Stimulated activated naive CD8-positive, alpha-beta T cell treated with anti-CD3 and anti-CD28 coated beads, Interleukin-15, amount 100 ng/mL, for 72 hours (primary cell): Measurements from ENCODE around the gene COX6A1.
"Not testable (repeated sequence)": the region's sequence is repeated elsewhere in the genome, so short reads cannot be mapped to it uniquely, and the experiment has no call there.

Experiments
- ATAC-seq: fragments of 150-1000 bp; cut with Tn5 transposase; 2 replicates; pipeline ENCODE4 v1.10.0; 2021; ENCODE audit warnings: mild to moderate bottlenecking, moderate library complexity
- DNase-seq, 2 donors: peaks; one replicate each; pipeline ENCODE4 v3.0.0; 2021 to 2022
- H3K27ac Mint-ChIP-seq, 2 donors: one replicate each; pipeline ENCODE4 v1.8.0; 2022; ENCODE audit warnings: mild to moderate bottlenecking in 2 of 2, mixed read lengths in 2 of 2, moderate library complexity in 2 of 2
- H3K27me3 Mint-ChIP-seq: one replicate; pipeline ENCODE4 v1.8.0; 2022; ENCODE audit warnings: mixed read lengths
- H3K4me1 Mint-ChIP-seq: one replicate; pipeline ENCODE4 v1.8.0; 2022; ENCODE audit warnings: mild to moderate bottlenecking, mixed read lengths
- H3K4me3 Mint-ChIP-seq, 2 donors: one replicate each; pipeline ENCODE4 v1.8.0; 2022; ENCODE audit warnings: mild to moderate bottlenecking in 2 of 2, mixed read lengths in 2 of 2, moderate library complexity in 1 of 2
- H3K9me3 Mint-ChIP-seq, 2 donors: one replicate each; pipeline ENCODE4 v1.8.0; 2022; ENCODE audit warnings: mixed read lengths in 2 of 2

The COX6A1 gene

DNA sequence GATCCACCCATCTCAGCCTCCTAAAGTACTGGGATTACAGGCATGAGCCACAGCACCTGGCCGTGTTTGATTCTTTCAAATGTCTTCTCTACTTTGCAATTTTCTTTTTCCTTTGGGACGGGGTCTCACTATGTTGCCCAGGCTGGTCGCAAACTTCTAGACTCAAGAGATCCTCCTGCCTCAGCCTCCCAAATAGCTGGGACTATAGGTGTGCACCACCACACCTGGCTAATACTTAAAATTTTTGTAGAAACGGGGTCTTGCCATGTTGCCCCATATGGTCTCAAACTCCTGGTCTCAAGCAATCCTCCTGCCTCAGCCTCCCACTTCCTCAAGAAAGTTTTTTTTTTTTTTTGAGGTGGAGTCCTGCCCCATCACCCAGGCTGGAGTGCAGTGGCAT lies 10.1 kb downstream of the COX6A1 start:
- Mint-ChIP-seq H3K4me3 (peak overlapping the region; percentile 97), H3K27me3 (no peaks in the 10 kb centered on the region), H3K4me1 (peaks cover 46% of the 10 kb centered on the region), H3K9me3 (no peaks in the 10 kb centered on the region), H3K27ac (no peak overlapping the region)
- ATAC-seq (no peak), DNase-seq (no peak)

- not testable (repeated sequence) for H3K4me3 Mint-ChIP-seq, ATAC-seq, H3K9me3 Mint-ChIP-seq, H3K27ac Mint-ChIP-seq, DNase-seq, H3K27me3 Mint-ChIP-seq
- peaks cover 20% of the 10 kb centered on the region for H3K4me1 Mint-ChIP-seq
Measured at GRCh38 chr12:120452524-120452923, 14.6 kb downstream of the COX6A1 start.

- DNase-seq = no peak
- H3K27ac Mint-ChIP-seq = peak overlapping the region in 1 of 2 donors; percentile 57
- H3K9me3 Mint-ChIP-seq = no peaks in the 10 kb centered on the region
- H3K4me1 Mint-ChIP-seq = peaks cover 13% of the 10 kb centered on the region
- ATAC-seq = no peak
- no peaks in the 10 kb centered on the region for H3K27me3 Mint-ChIP-seq
- no peak overlapping the region for H3K4me3 Mint-ChIP-seq
Measured at GRCh38 chr12:120453060-120453750, 15.3 kb downstream of the COX6A1 start.

- peak in 1 of 2 donors; percentile 16 for DNase-seq
- peak; percentile 92 for ATAC-seq
- H3K4me3 Mint-ChIP-seq = no peak overlapping the region
- H3K27me3 Mint-ChIP-seq = no peaks in the 10 kb centered on the region
- H3K9me3 Mint-ChIP-seq = no peaks in the 10 kb centered on the region
- peaks cover 7% of the 10 kb centered on the region for H3K4me1 Mint-ChIP-seq
- H3K27ac Mint-ChIP-seq = no peak overlapping the region
Measured at GRCh38 chr12:120453977-120454376, 16.1 kb downstream of the COX6A1 start.

DNA sequence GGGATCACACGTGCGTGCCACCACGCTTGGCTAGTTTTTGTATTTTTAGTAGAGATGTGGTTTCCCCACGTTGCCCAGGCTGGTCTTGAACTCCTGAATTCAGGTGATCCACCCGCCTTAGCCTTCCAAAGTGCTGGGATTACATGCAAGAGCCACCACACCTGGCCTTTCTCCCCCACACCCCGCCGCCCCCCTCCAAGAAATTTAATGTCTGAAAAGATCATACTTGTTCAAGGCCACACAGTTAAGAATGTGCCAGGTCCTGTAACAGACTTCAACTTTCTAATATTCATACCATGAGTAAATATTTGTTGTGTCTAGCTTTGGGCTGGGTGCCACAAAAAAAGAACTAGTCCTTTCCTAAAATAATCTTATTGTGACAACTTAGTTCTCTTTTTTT lies 17.4 kb downstream of the COX6A1 start:
- ATAC-seq = no peak
- H3K27ac Mint-ChIP-seq = no peak overlapping the region
- no peaks in the 10 kb centered on the region for H3K27me3 Mint-ChIP-seq
- H3K4me3 Mint-ChIP-seq = no peak overlapping the region
- no peak for DNase-seq
- H3K9me3 Mint-ChIP-seq = no peaks in the 10 kb centered on the region
- no peaks in the 10 kb centered on the region for H3K4me1 Mint-ChIP-seq

DNA sequence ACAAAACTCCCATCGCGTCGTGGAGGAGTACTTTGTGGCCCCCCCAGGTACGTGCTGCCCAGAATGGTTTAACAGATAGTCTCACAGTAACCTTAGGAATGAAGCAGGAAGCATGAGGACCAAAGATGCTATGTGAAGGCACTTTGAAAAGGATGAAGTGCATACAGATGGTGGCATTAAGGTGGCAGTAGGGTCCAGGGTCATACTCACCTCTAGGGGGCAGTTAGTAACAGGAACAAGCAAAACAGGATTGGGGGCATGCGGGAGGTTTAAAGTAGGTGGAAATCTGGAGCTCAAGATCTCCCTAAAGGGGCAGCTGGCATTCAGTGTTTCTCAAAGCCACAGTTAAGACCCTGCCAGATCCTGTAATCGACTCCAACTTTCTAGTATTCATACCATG lies 19.2 kb downstream of the COX6A1 start:
- ATAC-seq = peak; percentile 56
- H3K4me1 Mint-ChIP-seq = no peaks in the 10 kb centered on the region
- no peaks in the 10 kb centered on the region for H3K27me3 Mint-ChIP-seq
- H3K27ac Mint-ChIP-seq = peak overlapping the region in 1 of 2 donors; percentile 12
- no peak overlapping the region for H3K4me3 Mint-ChIP-seq
- H3K9me3 Mint-ChIP-seq = no peaks in the 10 kb centered on the region
- DNase-seq = no peak

DNA sequence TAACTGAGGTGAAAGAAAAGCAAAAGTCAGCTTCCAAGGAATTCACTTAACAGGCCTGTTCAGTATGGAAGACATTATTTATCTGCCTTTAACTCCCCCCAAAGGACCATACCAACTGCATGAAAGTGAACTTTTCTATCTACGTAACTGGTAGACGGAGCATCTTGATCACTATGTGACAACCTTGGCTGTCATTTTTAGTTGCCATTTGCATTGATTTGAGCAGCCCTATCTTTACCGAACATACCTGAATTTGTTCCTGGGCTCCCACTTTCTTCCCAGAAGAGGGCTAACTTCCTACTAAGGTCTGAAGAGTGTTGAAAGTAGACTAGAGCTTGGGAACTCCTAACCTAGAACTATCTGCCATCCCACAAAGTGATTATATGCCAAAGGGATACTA lies 22.2 kb downstream of the COX6A1 start:
- H3K4me1 Mint-ChIP-seq = peaks cover 6% of the 10 kb centered on the region
- H3K27me3 Mint-ChIP-seq = no peaks in the 10 kb centered on the region
- ATAC-seq (no peak), DNase-seq (no peak)
- no peak overlapping the region for H3K27ac Mint-ChIP-seq
- H3K4me3 Mint-ChIP-seq = no peak overlapping the region
- H3K9me3 Mint-ChIP-seq = no peaks in the 10 kb centered on the region

DNA sequence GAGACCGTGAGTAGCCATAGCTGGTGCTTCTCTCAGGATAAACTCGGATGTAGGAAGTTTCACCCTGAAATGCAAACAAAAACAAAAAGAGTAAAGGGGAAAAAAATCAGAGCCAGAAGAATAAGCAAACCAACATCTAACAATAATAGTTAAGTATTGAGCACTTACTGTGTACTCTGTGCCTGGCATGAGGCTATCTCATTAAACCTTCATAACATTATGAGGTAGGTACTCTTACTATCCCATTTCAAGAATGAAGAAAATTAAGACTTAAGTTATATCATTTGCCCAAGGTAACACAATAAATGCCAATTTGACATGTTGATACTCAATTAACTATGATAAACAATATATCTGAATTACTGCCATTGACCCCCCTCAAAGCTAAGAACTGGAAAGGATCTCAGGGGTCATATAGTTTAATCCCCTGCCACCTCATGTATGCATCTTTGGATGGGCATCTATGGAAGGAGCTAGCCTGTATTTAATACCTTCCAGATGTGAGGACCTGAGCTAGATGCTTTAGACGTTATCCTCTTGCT lies 24.3 kb downstream of the COX6A1 start:
- Mint-ChIP-seq H3K27me3 (no peaks in the 10 kb centered on the region), H3K4me1 (peaks cover 25% of the 10 kb centered on the region)

DNA sequence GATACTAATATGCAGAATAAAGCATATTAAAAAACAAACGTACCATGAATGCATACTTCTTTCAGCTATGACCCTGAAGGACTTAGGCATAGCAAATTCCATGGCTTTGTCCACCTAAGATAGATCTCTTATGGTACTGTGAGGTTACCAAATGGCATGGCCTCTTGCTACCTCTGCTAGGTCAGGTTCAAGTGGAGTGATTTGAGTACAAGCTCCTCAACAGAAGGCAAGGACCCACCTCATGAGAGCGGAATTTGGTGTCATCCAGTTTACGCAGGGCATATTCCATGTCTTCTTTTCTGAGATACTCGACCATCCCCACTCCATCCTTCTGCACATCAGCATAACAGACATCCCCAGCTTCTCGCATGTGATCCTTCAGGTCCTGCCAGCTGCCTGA lies 25.8 kb downstream of the COX6A1 start:
- H3K9me3 Mint-ChIP-seq = no peaks in the 10 kb centered on the region
- H3K4me1 Mint-ChIP-seq = peaks cover 39% of the 10 kb centered on the region
- no peak overlapping the region for H3K4me3 Mint-ChIP-seq
- no peak overlapping the region for H3K27ac Mint-ChIP-seq
- no peaks in the 10 kb centered on the region for H3K27me3 Mint-ChIP-seq
- ATAC-seq = no peak
- DNase-seq = no peak

More for the DNA sequence above, 24.3 kb downstream of the COX6A1 start:
- Mint-ChIP-seq H3K27ac (peak overlapping the region in 1 of 2 donors; percentile 48), H3K9me3 (no peaks in the 10 kb centered on the region), H3K4me3 (no peak overlapping the region)
- DNase-seq = no peak
- ATAC-seq = no peak

- Mint-ChIP-seq H3K27ac (peak overlapping the region in 1 of 2 donors; percentile 19), H3K27me3 (no peaks in the 10 kb centered on the region), H3K9me3 (no peaks in the 10 kb centered on the region), H3K4me1 (peaks cover 51% of the 10 kb centered on the region), H3K4me3 (peak overlapping the region in 1 of 2 donors; percentile 9)
- DNase-seq (no peak), ATAC-seq (no peak)
Measured at GRCh38 chr12:120465756-120466155, 27.8 kb downstream of the COX6A1 start.

- H3K4me3 Mint-ChIP-seq = peak overlapping the region; percentile 24 to 32
Measured at GRCh38 chr12:120466560-120467315, 28.8 kb downstream of the COX6A1 start.

DNA sequence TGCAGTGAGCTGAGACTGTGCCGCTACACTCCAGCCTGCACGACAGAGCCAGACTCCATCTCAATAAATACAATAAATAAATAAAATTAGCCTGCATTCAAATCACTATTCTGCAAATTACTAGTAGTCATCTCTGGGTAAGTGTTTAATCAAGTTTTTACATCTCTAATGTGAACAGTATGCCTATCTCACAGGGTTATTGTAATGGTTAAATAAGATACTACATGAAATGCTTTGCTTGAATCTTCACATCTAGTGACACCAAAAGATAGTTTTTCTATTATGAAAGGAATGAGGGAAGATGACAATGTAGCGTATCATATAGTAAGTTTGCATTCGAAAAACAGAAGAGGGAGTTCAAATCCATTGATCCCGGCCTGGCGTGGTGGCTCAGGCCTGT lies 29.5 kb downstream of the COX6A1 start:
- H3K4me1 Mint-ChIP-seq = peaks cover 64% of the 10 kb centered on the region
- H3K9me3 Mint-ChIP-seq = no peaks in the 10 kb centered on the region
- H3K4me3 Mint-ChIP-seq = peak overlapping the region; percentile 93 to 98
- ATAC-seq = no peak
- no peak for DNase-seq
- H3K27me3 Mint-ChIP-seq = no peaks in the 10 kb centered on the region
- peak overlapping the region; percentile 87 to 90 for H3K27ac Mint-ChIP-seq

More at GRCh38 chr12:120466560-120467315, 28.8 kb downstream of the COX6A1 start:
- Mint-ChIP-seq H3K27me3 (no peaks in the 10 kb centered on the region), H3K27ac (no peak overlapping the region), H3K9me3 (no peaks in the 10 kb centered on the region), H3K4me1 (peaks cover 59% of the 10 kb centered on the region)
- ATAC-seq (no peak), DNase-seq (peak; percentile 39 to 55)

- DNase-seq (peak in 1 of 2 donors; percentile 40), ATAC-seq (no peak)
- H3K27me3 Mint-ChIP-seq = no peaks in the 10 kb centered on the region
- peak overlapping the region; percentile 93 to 98 for H3K4me3 Mint-ChIP-seq
- H3K9me3 Mint-ChIP-seq = no peaks in the 10 kb centered on the region
- peaks cover 65% of the 10 kb centered on the region for H3K4me1 Mint-ChIP-seq
- peak overlapping the region; percentile 88 to 96 for H3K27ac Mint-ChIP-seq
Measured at GRCh38 chr12:120468325-120468820, 30.5 kb downstream of the COX6A1 start.

DNA sequence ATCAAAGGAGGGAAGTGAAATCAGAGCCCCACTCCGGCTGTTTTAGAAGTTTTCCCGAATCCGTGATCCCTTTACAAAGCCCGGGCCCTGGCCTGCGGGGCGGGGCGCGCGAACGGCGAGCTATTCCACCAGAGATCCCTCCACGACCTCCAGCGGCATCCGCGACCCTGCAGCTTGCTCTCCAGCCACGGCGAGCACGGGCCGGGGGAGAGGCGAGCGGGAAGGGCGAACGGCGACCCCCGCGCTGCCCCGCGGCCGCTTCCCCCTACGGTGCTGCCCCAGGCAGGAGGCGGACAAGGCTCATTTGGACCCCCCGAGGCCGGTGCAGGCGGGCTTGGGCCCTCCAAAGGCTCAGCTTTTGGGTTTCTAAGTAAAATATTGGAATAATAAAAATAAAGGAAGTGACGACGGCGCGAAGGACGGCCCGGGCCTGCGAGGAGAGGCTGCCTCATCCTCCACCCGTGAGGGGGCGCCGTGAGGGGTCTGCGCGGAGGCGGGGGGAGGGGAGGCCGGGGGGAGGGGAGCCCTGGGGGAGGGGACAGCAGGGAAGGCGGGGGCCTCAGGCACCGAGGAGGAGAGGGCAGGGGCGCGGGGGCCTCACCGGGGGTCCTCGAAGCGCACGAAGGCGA lies 31.0 kb downstream of the COX6A1 start:
- peaks cover 70% of the 10 kb centered on the region for H3K4me1 Mint-ChIP-seq
- peak overlapping the region; percentile 96 for H3K27ac Mint-ChIP-seq
- peak overlapping the region; percentile 93 to 98 for H3K4me3 Mint-ChIP-seq
- DNase-seq (peak in 1 of 2 donors; percentile 65), ATAC-seq (peak; percentile 56)
- no peaks in the 10 kb centered on the region for H3K9me3 Mint-ChIP-seq
- no peaks in the 10 kb centered on the region for H3K27me3 Mint-ChIP-seq

GRCh38 chr12:120469450-120470149 lies 31.7 kb downstream of the COX6A1 start, which contains the start of gene SRSF9:
TSS of gene SRSF9 (minus strand) at chr12:120469748. CDS start at chr12:120469609, 139 bp downstream.
- H3K4me1 Mint-ChIP-seq = peaks cover 71% of the 10 kb centered on the region
- peak within 1 kb of the TSS; percentile 97 to 98 for H3K27ac Mint-ChIP-seq
- H3K4me3 Mint-ChIP-seq = peak within 1 kb of the TSS; percentile 93 to 98
- peak; percentile 98 for DNase-seq
- no peaks in the 10 kb centered on the region for H3K9me3 Mint-ChIP-seq
- ATAC-seq = peak; percentile 96
- no peaks in the 10 kb centered on the region for H3K27me3 Mint-ChIP-seq
